Activated T-cell treated with anti-CD3 and anti-CD28 coated beads for 1 hour (primary cell): ENCODE results near the gene SLC35E2B.
A peak's percentile ranks its signal among the peaks of the same experiment; 100 is the strongest.
"Not testable (repeated sequence)": the region's sequence is repeated elsewhere in the genome, so short reads cannot be mapped to it uniquely, and the experiment has no call there.

ENCODE experiments used
- DNase-seq: peaks from one replicate; pipeline ENCODE4 v3.0.0-alpha.2; 2020; ENCODE audit warnings: low read depth

The SLC35E2B gene

GRCh38 chr1:1703796-1704195 lies 11.2 kb upstream of the SLC35E2B start:
- no peak for DNase-seq

GRCh38 chr1:1702506-1702905 lies 9.9 kb upstream of the SLC35E2B start:
- not testable (repeated sequence) for DNase-seq

GRCh38 chr1:1700557-1700956 lies 8.0 kb upstream of the SLC35E2B start:
- not testable (repeated sequence) for DNase-seq

- not testable (repeated sequence) for DNase-seq
Observed at GRCh38 chr1:1700067-1700466, 7.5 kb upstream of the SLC35E2B start.

GRCh38 chr1:1699061-1699460 lies 6.5 kb upstream of the SLC35E2B start:
- DNase-seq: not testable (repeated sequence)

GRCh38 chr1:1697358-1698183 lies 5.0 kb upstream of the SLC35E2B start:
- not testable (repeated sequence) for DNase-seq

GRCh38 chr1:1696431-1697357 lies 4.1 kb upstream of the SLC35E2B start:
- DNase-seq: not testable (repeated sequence)

- peak; percentile 73 for DNase-seq
Observed at GRCh38 chr1:1692324-1692713, 276 bp downstream of the SLC35E2B start.

- not testable (repeated sequence) for DNase-seq
Observed at GRCh38 chr1:1691443-1691842, 1.2 kb downstream of the SLC35E2B start.

- DNase-seq: not testable (repeated sequence)
Observed at GRCh38 chr1:1689526-1689925, 3.1 kb downstream of the SLC35E2B start.

- DNase-seq: no peak
Observed at GRCh38 chr1:1687846-1688245, 4.7 kb downstream of the SLC35E2B start.

GRCh38 chr1:1684031-1684681 lies 8.4 kb downstream of the SLC35E2B start:
- DNase-seq: no peak

- DNase-seq: no peak
Observed at GRCh38 chr1:1683104-1683905, 9.3 kb downstream of the SLC35E2B start.

- DNase-seq: no peak
Observed at GRCh38 chr1:1680912-1681273, 11.7 kb downstream of the SLC35E2B start.

GRCh38 chr1:1680031-1680911 lies 12.3 kb downstream of the SLC35E2B start:
- no peak for DNase-seq

- DNase-seq: peak; percentile 37
Observed at GRCh38 chr1:1678581-1679380, 13.8 kb downstream of the SLC35E2B start.

GRCh38 chr1:1677718-1678580 lies 14.6 kb downstream of the SLC35E2B start:
- DNase-seq: peak; percentile 34

GRCh38 chr1:1676087-1676486 lies 16.5 kb downstream of the SLC35E2B start:
- DNase-seq: not testable (repeated sequence)

- DNase-seq: not testable (repeated sequence)
Observed at GRCh38 chr1:1675218-1675617, 17.4 kb downstream of the SLC35E2B start.
